ENCODE data around the gene COX19. TPM values are rescaled to one million over a fixed set of nuclear protein-coding genes. Genes with fewer than 3 reads are reported as not detected.
A peak's percentile ranks its signal among the peaks of the same experiment; 100 is the strongest.

COX19 gene
- total and polyA plus RNA-seq, 2 of the 13 experiments (the other 11 are each of a cell fraction or from before 2014, with no cell fraction given), result 11.5 to 21.7 TPM

GRCh38 chr7:960269-960871, 15.0 kb downstream of the COX19 start (continued):
- TF ChIP-seq ZBTB43 (CRISPR knock-in tag; conservative IDR thresholded peaks at IDR 0.05) (no peak), ELF1 (CRISPR knock-in tag; IDR thresholded peaks at IDR 0.05) (peak; percentile 80), LCORL (IDR thresholded peaks at IDR 0.05) (no peak), LCORL (CRISPR knock-in tag; IDR thresholded peaks at IDR 0.05) (peak; percentile 66; the same call in 1 of the 2 replicates), ARID2 (CRISPR knock-in tag; IDR thresholded peaks at IDR 0.05; ENCODE audit: borderline replicate concordance) (no peak), ZNF335 (CRISPR knock-in tag; IDR thresholded peaks at IDR 0.05) (no peak), ZNF274 (CRISPR knock-in tag; IDR thresholded peaks at IDR 0.05) (peak; percentile 92), SATB2 (CRISPR knock-in tag; IDR thresholded peaks at IDR 0.05) (no peak), HOXA7 (CRISPR knock-in tag; IDR thresholded peaks at IDR 0.05) (no peak), NFKBIZ (CRISPR knock-in tag; IDR thresholded peaks at IDR 0.05) (no peak), NCOA1 (CRISPR knock-in tag; IDR thresholded peaks at IDR 0.05) (no peak; the same call in 1 of the 2 replicates), ZC3H13 (CRISPR knock-in tag; IDR thresholded peaks at IDR 0.05) (no peak), ZNF326 (CRISPR knock-in tag; IDR thresholded peaks at IDR 0.05; ENCODE audit: borderline replicate concordance) (no peak), TAF1 (CRISPR knock-in tag; IDR thresholded peaks at IDR 0.05) (no peak), ZNF512B (CRISPR knock-in tag; IDR thresholded peaks at IDR 0.05; ENCODE audit: borderline replicate concordance) (no peak), ATF7 (IDR thresholded peaks at IDR 0.05) (no peak), ATF7 (CRISPR knock-in tag; IDR thresholded peaks at IDR 0.05) (no peak), ZNF329 (CRISPR knock-in tag; IDR thresholded peaks at IDR 0.05; ENCODE audit: low read depth) (no peak), TMF1 (CRISPR knock-in tag; IDR thresholded peaks at IDR 0.05; ENCODE audit: low read depth) (no peak), RBFOX2 (IDR thresholded peaks at IDR 0.05; ENCODE audit: low read depth, low read length) (no peak), ZBTB3 (CRISPR knock-in tag; IDR thresholded peaks at IDR 0.05; ENCODE audit: borderline replicate concordance, low read depth) (no peak)
- TF ChIP-seq, protein P1, sequence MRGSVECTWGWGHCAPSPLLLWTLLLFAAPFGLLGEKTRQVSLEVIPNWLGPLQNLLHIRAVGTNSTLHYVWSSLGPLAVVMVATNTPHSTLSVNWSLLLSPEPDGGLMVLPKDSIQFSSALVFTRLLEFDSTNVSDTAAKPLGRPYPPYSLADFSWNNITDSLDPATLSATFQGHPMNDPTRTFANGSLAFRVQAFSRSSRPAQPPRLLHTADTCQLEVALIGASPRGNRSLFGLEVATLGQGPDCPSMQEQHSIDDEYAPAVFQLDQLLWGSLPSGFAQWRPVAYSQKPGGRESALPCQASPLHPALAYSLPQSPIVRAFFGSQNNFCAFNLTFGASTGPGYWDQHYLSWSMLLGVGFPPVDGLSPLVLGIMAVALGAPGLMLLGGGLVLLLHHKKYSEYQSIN (CRISPR knock-in tag; IDR thresholded peaks at IDR 0.05; ENCODE audit: borderline replicate concordance), result no peak
- TF ChIP-seq, protein P2, sequence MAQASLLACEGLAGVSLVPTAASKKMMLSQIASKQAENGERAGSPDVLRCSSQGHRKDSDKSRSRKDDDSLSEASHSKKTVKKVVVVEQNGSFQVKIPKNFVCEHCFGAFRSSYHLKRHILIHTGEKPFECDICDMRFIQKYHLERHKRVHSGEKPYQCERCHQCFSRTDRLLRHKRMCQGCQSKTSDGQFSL (CRISPR knock-in tag; IDR thresholded peaks at IDR 0.05), result no peak
- TF ChIP-seq, protein P3, sequence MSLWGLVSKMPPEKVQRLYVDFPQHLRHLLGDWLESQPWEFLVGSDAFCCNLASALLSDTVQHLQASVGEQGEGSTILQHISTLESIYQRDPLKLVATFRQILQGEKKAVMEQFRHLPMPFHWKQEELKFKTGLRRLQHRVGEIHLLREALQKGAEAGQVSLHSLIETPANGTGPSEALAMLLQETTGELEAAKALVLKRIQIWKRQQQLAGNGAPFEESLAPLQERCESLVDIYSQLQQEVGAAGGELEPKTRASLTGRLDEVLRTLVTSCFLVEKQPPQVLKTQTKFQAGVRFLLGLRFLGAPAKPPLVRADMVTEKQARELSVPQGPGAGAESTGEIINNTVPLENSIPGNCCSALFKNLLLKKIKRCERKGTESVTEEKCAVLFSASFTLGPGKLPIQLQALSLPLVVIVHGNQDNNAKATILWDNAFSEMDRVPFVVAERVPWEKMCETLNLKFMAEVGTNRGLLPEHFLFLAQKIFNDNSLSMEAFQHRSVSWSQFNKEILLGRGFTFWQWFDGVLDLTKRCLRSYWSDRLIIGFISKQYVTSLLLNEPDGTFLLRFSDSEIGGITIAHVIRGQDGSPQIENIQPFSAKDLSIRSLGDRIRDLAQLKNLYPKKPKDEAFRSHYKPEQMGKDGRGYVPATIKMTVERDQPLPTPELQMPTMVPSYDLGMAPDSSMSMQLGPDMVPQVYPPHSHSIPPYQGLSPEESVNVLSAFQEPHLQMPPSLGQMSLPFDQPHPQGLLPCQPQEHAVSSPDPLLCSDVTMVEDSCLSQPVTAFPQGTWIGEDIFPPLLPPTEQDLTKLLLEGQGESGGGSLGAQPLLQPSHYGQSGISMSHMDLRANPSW (CRISPR knock-in tag; IDR thresholded peaks at IDR 0.05; ENCODE audit: borderline replicate concordance), result no peak
